Loucy (cell line): ENCODE results near the gene BMAL1.
"Not testable (repeated sequence)": the region's sequence is repeated elsewhere in the genome, so short reads cannot be mapped to it uniquely, and the experiment has no call there.

Source experiments
- H2AFZ ChIP-seq: fragments of 200-600 bp; sonication (generic); 2 replicates; pipeline ENCODE4 v1.6.0; 2016; ENCODE audit warnings: antibody characterized with exemption, mild to moderate bottlenecking, low read length, moderate library complexity
- H3F3A ChIP-seq: fragments of 200-600 bp; 2 replicates; pipeline ENCODE4 v1.6.0; 2016; ENCODE audit warnings: antibody characterized with exemption, low read depth, mild to moderate bottlenecking
- H3K27me3 ChIP-seq: fragments of 200-600 bp; sonication (generic); 2 replicates; pipeline ENCODE4 v1.6.1; 2014; ENCODE audit warnings: low read length, mild to moderate bottlenecking; ENCODE audit not compliant: insufficient read depth, poor library complexity, severe bottlenecking
- H3K36me3 ChIP-seq: fragments of 200-600 bp; sonication (generic); 2 replicates; pipeline ENCODE4 v1.6.1; 2016; ENCODE audit warnings: low read length; ENCODE audit not compliant: insufficient read depth
- H3K4me1 ChIP-seq: fragments of 200-600 bp; sonication (generic); 2 replicates; pipeline ENCODE4 v1.5.1; 2014; ENCODE audit warnings: low read length, mild to moderate bottlenecking; ENCODE audit not compliant: insufficient read depth, poor library complexity, severe bottlenecking
- H3K4me2 ChIP-seq: fragments of 200-600 bp; sonication (generic); 2 replicates; pipeline ENCODE4 v1.6.0; 2014; ENCODE audit warnings: antibody characterized with exemption, low read length, low read depth, mild to moderate bottlenecking; ENCODE audit not compliant: poor library complexity, severe bottlenecking
- H3K4me3 ChIP-seq: fragments of 200-600 bp; sonication (generic); 2 replicates; pipeline ENCODE4 v1.5.1; 2014; ENCODE audit warnings: low read length, mild to moderate bottlenecking, mixed read lengths; ENCODE audit not compliant: poor library complexity, severe bottlenecking
- H3K79me2 ChIP-seq: fragments of 200-600 bp; sonication (generic); 2 replicates; pipeline ENCODE4 v1.6.1; 2014; ENCODE audit warnings: low read length; ENCODE audit not compliant: insufficient read depth
- H3K9ac ChIP-seq: fragments of 200-600 bp; sonication (generic); 2 replicates; pipeline ENCODE4 v1.6.0; 2014; ENCODE audit warnings: mild to moderate bottlenecking, low read depth, low read length, moderate library complexity; ENCODE audit not compliant: poor library complexity, severe bottlenecking
- H3K9me2 ChIP-seq: fragments of 200-600 bp; sonication (generic); replicated peaks from 2 replicates; pipeline ENCODE4 v1.6.1; 2016; ENCODE audit warnings: low read depth, low read length, mixed read lengths
- H3K9me3 ChIP-seq: fragments of 200-600 bp; sonication (generic); 2 replicates; pipeline ENCODE4 v1.6.1; 2014; ENCODE audit warnings: mild to moderate bottlenecking, antibody characterized with exemption, low read length, low read depth; ENCODE audit not compliant: insufficient read depth
- H4K20me1 ChIP-seq: fragments of 200-600 bp; sonication (generic); 2 replicates; pipeline ENCODE4 v1.6.0; 2014; ENCODE audit warnings: antibody characterized with exemption, low read length, mild to moderate bottlenecking; ENCODE audit not compliant: insufficient read depth, poor library complexity, severe bottlenecking
- CTCF ChIP-seq: fragments of 200-600 bp; sonication (generic); conservative IDR thresholded peaks from 2 replicates; pipeline ENCODE4 v1.5.1; 2014; ENCODE audit warnings: mild to moderate bottlenecking, antibody characterized with exemption, low read length
- EZH2phosphoT487 ChIP-seq: fragments of 200-600 bp; IDR thresholded peaks from 2 replicates; pipeline ENCODE4 v1.6.1; 2018; ENCODE audit warnings: antibody characterized with exemption, mild to moderate bottlenecking, moderate library complexity, borderline replicate concordance

BMAL1 gene

GRCh38 chr11:13434247-13435205 lies 156.9 kb downstream of the BMAL1 start:
- Histone ChIP-seq H3K4me2 (no peak overlapping the region), H3K4me1 (peaks cover 8% of the 10 kb centered on the region), H3K27me3 (no peaks in the 10 kb centered on the region), H3K36me3 (no peaks in the 10 kb centered on the region), H3K9ac (no peak overlapping the region), H3K79me2 (peaks cover 27% of the 10 kb centered on the region; the same call in 1 of the 2 replicates), H3K4me3 (no peak overlapping the region), H2AFZ (no peak overlapping the region), H3K9me3 (peaks cover 2% of the 10 kb centered on the region; the same call in 1 of the 2 replicates), H3K9me2 (no peaks in the 10 kb centered on the region), H3F3A (no peaks in the 10 kb centered on the region), H4K20me1 (no peaks in the 10 kb centered on the region)
- no peak for TF ChIP-seq CTCF
- TF ChIP-seq EZH2phosphoT487, result no peak

GRCh38 chr11:13436836-13437235 lies 159.2 kb downstream of the BMAL1 start:
- not testable (repeated sequence) for H4K20me1 ChIP-seq, H3K4me1 ChIP-seq, H3K4me2 ChIP-seq, H3K27me3 ChIP-seq, H3K4me3 ChIP-seq, H3K9ac ChIP-seq, H3F3A ChIP-seq, H3K9me2 ChIP-seq, H3K9me3 ChIP-seq, H2AFZ ChIP-seq, H3K36me3 ChIP-seq
- peaks cover 16% of the 10 kb centered on the region for H3K79me2 ChIP-seq
